ENCODE measurements around the gene DTNB.

GRCh38 chr2:25492726-25493125, 180.7 kb downstream of the DTNB start:
- no peak for TF ChIP-seq POLR2A (IDR thresholded peaks at IDR 0.05)
- TF ChIP-seq, protein P1, sequence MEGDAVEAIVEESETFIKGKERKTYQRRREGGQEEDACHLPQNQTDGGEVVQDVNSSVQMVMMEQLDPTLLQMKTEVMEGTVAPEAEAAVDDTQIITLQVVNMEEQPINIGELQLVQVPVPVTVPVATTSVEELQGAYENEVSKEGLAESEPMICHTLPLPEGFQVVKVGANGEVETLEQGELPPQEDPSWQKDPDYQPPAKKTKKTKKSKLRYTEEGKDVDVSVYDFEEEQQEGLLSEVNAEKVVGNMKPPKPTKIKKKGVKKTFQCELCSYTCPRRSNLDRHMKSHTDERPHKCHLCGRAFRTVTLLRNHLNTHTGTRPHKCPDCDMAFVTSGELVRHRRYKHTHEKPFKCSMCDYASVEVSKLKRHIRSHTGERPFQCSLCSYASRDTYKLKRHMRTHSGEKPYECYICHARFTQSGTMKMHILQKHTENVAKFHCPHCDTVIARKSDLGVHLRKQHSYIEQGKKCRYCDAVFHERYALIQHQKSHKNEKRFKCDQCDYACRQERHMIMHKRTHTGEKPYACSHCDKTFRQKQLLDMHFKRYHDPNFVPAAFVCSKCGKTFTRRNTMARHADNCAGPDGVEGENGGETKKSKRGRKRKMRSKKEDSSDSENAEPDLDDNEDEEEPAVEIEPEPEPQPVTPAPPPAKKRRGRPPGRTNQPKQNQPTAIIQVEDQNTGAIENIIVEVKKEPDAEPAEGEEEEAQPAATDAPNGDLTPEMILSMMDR (IDR thresholded peaks at IDR 0.05), result no peak
